Endometrial microvascular endothelial cells (primary cell): ENCODE data around the gene ARHGEF17. TPM values are rescaled to one million over a fixed set of nuclear protein-coding genes. Genes with fewer than 3 reads are reported as not detected.

Experiments used
- in situ Hi-C: cut with HindIII; loops from 2 replicates; pipeline ENCODE4 v1.10.0; 2017; ENCODE audit warnings: low sequenced_read_pairs, low pct_unique_long_range_greater_than_20kb; ENCODE audit errors: inconsistent ontology term
- total RNA-seq: library from RNA; depleted of rRNA; stranded (reverse); fragments of >200 nt; gene quantifications from one replicate; pipeline ENCODE4 v1.2.3, GENCODE V29; 2015; ENCODE audit errors: inconsistent ontology term

ARHGEF17 gene
- total RNA-seq, 1 donor from 2014 or later: 11.3 TPM

DNA sequence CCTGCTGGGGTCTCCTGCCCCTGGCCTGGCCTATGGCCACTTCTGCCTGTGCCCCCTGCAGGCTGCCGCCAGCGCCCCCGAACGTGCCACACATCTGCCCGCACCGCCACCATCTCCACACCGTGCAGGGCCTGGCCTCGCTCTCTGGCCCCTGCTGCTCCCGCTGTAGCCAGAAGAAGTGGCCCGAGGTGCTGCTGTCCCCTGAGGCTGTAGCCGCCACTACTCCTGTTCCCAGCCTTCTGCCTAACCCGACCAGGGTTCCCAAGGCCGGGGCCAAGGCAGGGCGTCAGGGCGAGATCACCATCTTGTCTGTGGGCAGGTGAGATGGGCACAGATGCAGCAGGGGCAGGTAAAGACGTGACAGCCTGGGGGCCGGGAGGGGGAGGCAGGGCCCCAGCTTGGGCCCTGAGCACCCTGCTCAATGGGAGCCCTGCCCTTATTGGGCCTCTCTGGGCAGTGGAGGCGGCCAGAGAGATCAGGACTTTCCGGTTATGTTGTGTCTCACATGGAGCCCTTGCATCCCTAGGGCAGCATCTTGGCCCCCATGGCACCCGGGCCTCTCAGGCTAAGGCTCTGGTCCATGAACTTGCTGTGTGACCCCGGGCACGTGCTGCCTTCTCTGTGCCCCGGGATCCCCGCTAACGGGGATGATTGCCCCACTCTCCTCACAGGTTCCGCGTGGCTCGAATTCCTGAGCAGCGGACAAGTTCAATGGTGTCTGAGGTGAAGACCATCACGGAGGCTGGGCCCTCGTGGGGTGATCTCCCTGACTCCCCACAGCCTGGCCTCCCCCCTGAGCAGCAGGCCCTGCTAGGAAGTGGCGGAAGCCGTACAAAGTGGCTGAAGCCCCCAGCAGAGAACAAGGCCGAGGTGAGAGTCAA lies 86.6 kb downstream of the ARHGEF17 start:
- in situ Hi-C loops: no loop called here

DNA sequence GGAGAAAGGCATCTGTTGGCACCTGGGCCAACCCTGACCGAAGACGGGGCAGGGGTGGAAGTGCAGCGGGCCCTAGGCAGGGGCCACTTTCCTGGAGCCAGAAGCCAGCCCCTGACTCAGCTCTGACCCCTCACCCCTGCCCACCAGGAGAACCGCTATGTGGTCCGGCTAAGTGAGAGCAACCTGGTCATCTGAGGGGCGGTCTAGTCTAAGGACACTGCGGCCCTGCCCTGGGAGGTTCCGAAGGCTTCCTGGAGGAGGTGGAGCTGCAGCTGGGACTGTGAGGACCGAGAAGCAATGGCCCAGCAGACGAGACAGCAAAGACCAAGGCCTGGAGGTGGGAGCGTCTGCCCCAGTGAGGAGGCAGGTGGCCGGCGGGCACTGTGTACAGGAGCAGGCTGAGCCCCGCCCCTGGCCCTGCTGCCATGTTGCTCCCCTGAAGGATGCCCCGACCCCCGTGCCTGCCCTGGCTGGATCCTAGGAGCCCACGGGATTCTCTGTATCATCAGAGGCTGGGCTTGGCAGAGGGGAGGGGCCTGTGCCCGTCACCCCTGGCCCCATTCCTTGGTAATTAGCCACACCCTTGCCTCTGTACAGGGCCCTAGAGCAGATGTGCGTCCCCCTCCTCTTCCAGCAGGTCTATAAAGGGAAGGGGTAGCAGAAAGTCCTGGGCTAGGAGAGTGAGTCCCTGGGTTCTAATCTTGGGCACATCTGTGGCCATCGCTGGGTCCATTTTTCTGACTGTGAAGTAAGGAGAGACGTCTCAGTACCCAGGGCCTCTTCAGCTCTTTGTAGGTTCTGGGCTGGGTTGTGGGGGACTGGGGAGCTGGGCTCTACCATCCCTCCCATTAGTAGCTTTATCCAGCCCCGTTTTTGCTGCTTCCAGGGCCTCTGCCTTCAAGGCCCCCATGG lies 87.5 kb downstream of the ARHGEF17 start:
- in situ Hi-C loops: no loop called here

DNA sequence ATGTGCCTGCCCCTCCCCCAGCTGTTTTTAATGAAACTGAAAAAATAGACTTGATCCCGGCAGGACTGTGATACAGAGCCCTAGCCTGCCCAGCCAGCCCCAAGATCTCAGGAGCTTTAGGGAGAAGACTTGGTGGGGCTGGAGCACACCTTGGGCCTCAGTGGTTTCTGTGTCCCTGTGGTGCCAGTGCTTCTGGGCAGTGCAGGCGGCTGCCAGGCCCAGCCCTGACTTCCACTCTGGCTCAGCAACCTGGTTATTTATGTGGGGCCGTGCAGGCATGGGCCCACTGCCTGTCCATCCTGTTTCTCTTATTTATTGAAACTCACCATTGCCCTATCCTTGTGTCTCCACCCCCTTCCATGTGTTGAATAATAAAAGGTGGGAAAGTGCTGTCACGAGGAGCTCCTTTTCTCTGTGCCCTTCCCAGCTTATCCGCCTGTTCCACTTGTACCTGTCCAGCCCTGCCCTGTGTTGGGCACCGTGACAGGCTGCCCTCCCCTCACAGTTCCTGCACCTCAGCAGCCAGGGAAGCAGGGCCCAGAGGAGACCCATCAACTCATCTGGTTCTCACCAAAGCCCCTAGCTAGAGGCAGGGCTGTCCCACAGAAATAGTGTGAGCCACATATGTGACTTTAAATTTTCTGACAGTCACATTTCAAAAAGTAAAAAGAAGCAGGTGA lies 88.3 kb downstream of the ARHGEF17 start:
- in situ Hi-C loops: no loop called here

DNA sequence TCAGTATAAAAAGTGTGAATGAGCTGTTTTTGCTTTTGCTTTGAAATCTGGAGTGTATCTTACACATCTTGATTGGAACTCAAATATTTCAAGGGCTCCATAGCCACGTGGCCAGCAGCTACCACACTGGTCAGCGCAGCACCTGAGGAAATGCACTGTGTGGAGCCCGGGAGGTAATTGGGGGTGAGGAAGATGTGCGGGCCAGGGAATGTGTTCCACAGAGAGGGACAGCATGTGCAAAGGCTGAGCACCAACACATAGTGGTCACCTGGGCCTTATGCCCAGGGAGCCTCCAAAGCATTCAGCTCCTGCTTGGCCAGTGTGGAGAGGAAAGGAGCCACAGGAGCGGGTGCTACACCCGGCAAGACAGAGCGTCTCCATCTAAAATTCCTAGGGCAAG lies 88.9 kb downstream of the ARHGEF17 start:
- in situ Hi-C loops: no loop called here

DNA sequence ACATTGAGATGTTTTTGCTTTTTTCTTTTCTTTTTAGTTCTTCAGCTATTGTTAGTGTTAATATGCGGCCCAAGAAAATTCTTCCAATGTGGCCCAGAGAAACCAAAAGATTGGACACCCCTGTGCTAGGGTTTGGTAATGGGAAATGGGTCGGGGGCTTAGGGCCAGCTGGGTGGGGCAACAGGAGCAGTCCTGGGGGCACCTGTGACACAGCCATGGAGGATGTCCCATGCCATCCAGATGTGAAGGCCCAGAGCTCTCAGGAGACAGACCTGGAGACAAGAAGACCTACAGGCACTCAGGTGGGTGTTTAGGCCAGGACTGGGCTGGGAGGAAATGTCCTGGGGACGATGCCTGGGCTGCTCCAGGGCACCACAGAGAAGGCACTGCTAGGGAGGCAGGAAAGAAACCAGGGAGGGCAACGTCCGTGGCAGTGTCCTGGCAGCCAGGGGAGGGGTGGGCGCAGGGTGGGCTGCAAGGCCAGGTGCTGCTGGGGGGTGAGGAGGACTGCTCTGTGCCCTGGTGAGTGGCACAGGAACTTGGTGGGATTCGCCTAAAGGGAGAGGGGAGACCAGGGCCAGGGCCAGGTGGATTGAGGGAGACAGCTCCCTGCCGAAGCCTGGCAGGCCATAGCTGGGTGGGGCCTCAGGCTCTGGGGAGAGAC lies 89.5 kb downstream of the ARHGEF17 start:
- in situ Hi-C loops: no loop called here

DNA sequence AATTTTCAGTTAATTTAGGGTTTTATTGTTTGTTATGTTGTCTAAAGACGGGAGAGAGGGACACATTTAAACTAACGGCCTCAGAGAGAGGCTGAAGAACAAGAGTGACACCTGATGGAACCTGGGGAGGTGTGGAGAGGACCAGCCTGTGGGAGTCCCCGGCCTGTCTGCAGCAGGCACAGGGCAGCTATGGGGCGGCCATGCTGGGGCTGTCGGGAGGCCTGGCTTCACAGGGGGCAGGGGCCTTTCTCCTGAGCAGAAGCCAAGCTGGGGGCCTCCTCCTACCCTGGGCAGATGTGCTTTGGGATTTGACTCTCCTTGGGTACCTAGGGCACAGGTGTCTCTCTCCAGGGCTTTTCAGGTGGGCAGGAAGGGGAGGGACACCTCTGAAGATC lies 90.1 kb downstream of the ARHGEF17 start:
- in situ Hi-C loops: no loop called here

DNA sequence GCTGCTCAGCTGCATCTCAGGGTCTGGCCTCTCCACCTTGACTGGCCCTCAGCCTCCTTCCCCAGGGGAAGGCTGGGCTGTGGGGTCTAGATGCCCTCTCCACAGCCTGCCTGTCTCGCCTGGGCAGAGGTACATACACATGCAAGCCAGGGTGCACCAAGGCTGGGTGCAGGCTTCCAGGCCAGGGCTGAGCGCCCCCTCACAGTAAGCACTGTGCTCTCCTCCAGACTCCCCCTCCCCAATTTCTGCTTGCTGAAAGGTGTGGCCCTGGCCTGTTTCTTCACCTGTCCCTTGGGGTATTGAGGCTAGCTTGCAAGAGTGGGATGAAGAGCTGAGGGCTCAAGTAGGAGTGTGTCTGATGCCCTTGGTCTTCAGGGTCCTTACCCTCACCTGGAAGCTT lies 90.6 kb downstream of the ARHGEF17 start:
- in situ Hi-C loops: no loop called here

DNA sequence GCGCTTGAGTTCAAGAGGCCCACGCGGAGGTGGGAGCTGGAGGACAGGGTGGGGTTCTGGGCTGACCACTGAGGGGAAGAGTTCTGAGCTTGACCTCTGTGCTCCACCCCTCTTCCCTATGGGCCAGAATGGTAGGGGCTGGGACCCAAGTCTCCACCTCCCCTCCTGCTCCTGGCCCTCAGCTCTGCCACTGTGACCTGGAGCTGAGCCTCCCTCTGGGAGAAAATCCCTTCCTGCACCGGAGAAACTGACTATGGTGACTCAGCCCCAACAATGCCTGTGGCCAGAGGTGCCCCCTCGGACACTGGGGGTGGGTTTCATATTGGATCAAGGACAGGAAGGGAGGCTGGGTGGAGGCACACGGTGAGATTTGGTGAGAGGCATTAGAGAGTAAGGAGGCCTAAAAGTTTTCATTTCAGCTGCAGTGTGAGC lies 91.1 kb downstream of the ARHGEF17 start:
- in situ Hi-C loops: no loop called here

DNA sequence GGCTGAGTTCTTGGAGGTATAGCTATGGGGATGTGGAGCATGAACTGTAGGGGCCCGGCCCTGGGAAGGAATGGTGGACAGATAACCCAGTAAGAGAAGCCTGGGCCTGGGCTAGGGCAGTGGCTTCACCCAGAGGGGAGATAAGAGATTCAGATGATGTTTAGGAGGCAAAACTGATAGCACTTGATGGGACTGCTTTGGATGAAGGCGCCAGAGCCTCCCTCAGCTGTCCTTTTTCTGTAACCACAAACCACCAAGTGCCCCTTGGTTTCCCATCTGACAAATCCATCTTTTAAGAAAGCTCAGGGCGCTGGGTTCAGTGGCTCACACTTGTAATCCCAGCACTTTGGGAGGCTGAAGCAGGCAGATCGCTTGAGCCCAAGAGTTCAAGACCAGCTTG lies 91.6 kb downstream of the ARHGEF17 start:
- in situ Hi-C loops: no loop called here

DNA sequence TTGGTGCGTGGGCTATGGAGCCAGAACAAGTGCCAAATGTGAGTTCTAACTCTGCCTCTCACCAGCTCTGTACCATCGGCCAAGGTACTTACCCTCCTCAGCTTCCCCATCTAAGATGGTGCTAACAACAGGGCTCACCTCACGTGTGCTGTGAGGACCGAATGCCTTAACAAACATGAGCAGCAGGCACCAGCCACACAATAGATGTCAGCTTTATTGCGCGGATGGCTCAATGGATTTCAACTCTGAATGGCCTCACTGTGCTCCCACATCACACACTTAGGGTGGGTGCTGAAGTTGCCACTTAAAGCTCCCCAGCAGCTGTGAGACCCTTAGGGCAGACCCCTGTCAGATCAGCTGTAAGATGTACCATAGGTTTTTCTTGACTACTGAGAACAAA lies 92.2 kb downstream of the ARHGEF17 start:
- in situ Hi-C loops: no loop called here

DNA sequence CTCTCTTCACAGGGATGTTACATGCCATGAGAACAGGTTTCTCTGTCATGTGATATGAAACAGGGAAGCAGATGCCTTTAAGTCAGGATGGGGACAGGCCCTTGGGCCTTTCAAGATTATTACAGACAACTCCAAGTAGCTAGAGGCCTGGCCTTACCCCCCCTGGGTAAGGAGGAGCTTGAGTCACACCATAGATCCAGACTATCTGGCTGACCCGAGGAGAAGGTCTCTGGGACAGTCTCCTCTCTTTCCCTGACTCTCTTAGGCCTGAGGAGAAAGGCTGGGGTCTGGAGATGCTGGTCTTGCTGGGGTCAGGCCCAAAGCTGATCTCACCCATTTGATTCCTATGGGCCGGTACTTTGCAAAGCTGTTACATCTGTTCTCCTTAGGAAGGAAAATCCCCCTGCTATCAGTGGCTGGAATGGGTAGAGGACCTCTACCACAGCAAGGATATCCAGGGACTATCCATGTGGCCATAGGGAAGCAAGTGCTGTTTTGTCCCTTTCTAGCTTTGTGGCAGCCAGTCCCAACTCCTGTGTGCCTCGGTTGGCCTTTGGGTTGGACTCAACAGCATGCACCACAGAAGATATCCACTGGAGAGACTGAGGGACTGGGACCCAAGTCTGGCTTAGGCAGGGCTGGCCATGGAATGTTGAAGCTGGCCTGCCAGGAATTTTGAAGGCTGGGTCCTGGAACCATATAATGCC lies 93.3 kb downstream of the ARHGEF17 start:
- in situ Hi-C loops: no loop called here

DNA sequence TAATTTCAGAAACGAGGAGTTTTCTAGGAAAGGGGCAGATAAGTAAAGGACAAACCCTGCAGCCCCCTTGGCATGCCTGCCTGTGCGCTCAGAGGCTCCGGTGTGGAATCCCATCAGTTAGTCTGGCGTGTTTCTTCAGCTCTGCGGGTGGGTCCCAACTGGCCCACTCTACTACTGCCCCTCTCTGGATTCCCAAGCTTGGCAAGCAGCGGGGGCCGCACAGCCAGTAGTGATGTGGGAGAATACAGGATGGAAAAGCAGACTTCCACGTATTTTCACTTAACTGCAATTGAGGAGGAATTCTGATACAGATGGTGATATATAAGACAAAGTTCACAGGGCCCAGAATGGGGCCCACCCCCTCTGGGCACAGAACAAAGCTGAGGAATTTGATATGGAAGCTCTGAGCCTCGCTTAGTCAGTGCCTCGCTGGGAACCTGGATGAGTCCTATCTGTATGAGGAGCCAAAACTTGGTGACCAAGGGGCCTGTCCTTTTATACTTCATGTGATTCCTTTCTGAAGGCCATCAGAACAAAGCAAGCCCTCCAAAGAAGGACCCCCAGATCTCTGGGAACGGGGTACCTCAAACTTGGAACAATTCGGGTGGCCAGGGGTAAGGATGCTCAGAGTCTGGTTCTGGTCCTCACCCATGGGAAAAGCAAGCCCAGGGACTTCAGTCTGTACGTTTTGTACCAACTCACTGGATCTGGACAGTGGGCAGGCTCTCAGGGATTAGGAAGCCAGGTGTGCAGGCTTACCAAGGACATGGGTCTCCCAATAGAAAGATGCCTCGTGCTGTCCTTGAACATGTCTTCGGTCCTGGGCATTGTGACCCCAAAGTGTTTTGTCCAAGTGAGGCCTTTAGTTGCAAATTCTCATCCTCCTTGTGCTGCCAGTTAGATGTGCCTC lies 94.1 kb downstream of the ARHGEF17 start:
- in situ Hi-C loops: no loop called here

DNA sequence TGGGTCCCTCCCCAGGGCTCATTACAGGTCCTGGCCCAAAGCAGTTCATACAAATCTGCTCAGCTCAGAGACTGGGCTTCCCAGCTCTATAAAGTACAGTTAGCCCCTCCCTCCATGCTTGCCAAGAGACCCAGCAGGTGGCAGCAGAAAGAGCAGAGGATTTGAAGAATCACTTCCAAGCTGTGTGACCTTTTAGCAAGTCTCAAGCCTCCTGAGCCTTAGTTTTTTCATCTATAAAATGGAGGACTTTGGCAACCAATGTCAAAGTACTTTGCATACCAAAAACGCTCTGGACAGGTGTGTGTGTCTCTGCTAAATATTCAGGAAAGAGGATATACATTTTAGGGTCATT lies 94.7 kb downstream of the ARHGEF17 start:
- in situ Hi-C loops: no loop called here

DNA sequence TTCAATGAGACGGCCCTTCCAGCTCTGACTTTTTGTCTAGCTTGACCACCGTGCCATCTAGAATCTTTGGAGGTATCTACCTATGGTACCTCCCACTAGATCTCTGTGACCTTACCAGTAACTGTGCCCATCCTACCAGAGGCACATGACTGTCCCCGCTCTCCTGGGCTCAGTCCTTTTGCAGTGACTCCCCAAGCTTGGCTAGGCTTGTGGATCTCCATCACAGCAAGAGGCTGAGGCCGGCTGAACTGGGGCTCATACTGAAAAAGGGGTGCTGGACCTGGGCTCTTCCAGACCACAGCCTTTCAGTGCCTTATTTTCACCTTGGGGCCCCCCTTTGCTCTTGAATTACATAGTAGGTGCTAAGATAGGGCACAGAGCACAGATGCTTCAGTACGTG lies 95.5 kb downstream of the ARHGEF17 start:
- in situ Hi-C loops: no loop called here

DNA sequence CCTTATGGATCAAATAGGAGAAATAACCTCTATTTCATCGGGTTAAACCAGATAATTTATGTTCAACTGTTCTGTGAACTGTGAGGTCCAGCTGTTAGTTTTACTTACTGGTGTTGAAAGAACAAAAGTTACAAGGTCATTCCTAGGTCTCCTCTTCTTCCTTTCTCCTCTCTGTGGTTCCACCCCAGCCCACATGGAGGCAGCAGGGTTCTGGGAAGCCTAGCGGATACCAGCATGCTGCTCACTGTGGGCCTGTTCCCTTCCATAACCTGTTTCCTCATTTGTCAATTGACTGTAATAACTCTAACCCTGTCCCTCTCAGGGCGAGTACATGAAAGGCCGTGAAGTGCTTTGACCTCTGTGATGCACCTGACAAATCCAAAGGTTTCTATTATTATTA lies 96.0 kb downstream of the ARHGEF17 start:
- in situ Hi-C loops: no loop called here

DNA sequence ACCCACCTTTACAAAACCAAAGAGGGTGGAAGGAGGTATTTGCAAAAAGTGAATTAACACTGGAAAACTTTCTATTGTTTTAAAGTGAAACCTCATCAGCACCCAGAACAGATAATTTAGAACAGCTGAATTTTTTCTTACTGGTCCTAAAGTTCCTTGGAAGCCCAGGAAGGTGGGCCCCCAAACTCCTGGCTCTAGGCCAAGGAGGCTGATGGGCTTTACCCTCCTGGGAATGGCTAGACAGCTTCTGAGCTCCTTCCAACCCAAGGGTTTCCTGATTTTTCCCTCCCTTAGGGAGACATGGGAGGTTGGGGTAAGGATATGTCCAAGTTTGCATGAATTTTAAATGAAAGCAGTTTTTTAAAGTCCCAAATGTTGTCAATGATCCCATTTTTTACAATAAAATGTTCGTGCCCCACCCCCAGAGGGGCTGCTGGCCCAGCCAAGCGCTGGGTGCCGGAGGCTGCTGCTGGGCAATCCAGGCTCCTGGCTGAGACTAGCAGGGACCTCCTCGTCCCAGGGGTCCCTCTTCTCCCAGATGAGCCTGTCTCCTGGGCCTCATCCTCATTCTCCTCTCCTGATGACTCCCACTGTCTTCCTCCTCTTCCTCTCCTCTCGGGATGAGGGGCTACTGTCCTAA lies 96.5 kb downstream of the ARHGEF17 start:
- in situ Hi-C loops: no loop called here

DNA sequence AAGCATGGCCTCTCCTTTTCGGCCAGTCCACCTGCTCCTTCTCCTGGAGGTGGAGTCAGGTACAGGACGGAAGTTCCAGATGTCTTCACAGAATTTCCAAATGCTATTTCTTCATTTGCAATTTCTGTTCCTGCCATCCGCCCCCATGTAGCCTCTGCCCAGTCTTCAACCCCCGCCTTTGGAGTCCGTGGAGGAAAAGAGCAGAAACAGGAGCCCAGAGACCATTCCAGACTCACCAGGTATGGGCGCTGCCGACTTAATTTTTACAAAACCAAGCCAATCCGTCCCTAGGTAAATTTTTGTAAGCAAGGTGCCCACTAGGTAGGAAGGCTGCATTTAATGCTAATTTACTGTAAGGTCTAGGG lies 97.1 kb downstream of the ARHGEF17 start:
- in situ Hi-C loops: no loop called here
